ENCODE data around the gene NEMP1.

- TF ChIP-seq AHDC1 (CRISPR knock-in tag; IDR thresholded peaks at IDR 0.05; ENCODE audit: borderline replicate concordance) (no peak), SRF (IDR thresholded peaks at IDR 0.05; ENCODE audit: low read depth, low read length) (no peak), ZNF24 (IDR thresholded peaks at IDR 0.05) (no peak), TCF12 (IDR thresholded peaks at IDR 0.05) (no peak), TCF12 (CRISPR knock-in tag; IDR thresholded peaks at IDR 0.05) (no peak), ZNF577 (CRISPR knock-in tag; IDR thresholded peaks at IDR 0.05; ENCODE audit: borderline replicate concordance, low read depth) (no peak), HNF4A (CRISPR knock-in tag; IDR thresholded peaks at IDR 0.05) (no peak), HNRNPUL1 (IDR thresholded peaks at IDR 0.05; ENCODE audit: low read depth, low read length) (no peak), HDAC1 (CRISPR knock-in tag; IDR thresholded peaks at IDR 0.05) (no peak)
Measured at GRCh38 chr12:57124261-57124877, 45.8 kb upstream of the NEMP1 start.

All from HepG2 (cell line).